SK-N-SH (cell line): ENCODE results near the gene NTM. TPM values are rescaled to one million over a fixed set of nuclear protein-coding genes. Genes with fewer than 3 reads are reported as not detected.

ENCODE experiments used
- CTCF ChIA-PET: fragments of 300-600, 350-600 bp; formaldehyde crosslinking; extraction: SDS; loops from one replicate; lab custom pipeline; 2021; lab: Yijun Ruan, JAX
- POLR2A ChIA-PET: fragments of 350-600 bp; sonication (Branson Sonifier 250); formaldehyde crosslinking; extraction: SDS; loops from one replicate; lab custom pipeline; 2020; ENCODE audit warnings: antibody characterized with exemption, inconsistent platforms; lab: Yijun Ruan, JAX
- DNase-seq: peaks from one replicate; pipeline ENCODE4 v3.0.0; 2012
- H2AFZ ChIP-seq: fragments of 200-600 bp; sonication (generic); 2 replicates; pipeline ENCODE4 v1.8.1; 2016; ENCODE audit warnings: antibody characterized with exemption, mild to moderate bottlenecking, low read depth
- H3F3A ChIP-seq: fragments of 200-600 bp; sonication (generic); replicated peaks from 2 replicates; pipeline ENCODE3; 2016; ENCODE audit warnings: antibody characterized with exemption, mild to moderate bottlenecking; ENCODE audit not compliant: insufficient read depth
- H3K27ac ChIP-seq, 2 experiments: fragments of 200-500 bp in 1 of 2; fragments of 200-600 bp in 1 of 2; sonication (Bioruptor generic) in 1 of 2; sonication (generic), shearing (Covaris generic) in 1 of 2; 2 replicates each; pipeline versions ENCODE4 v1.5.1 to v1.6.1; 2014 to 2016; ENCODE audit warnings: low read depth in 2 of 2, inconsistent platforms in 1 of 2, low read length in 1 of 2, mild to moderate bottlenecking in 1 of 2, mixed read lengths in 1 of 2
- H3K27me3 ChIP-seq: fragments of 200-600 bp; sonication (generic), shearing (Covaris generic); 2 replicates; pipeline ENCODE4 v1.6.1; 2016; ENCODE audit warnings: mixed run types; ENCODE audit not compliant: insufficient read depth
- H3K36me3 ChIP-seq, 2 experiments: fragments of 200-500 bp in 1 of 2; fragments of 200-600 bp in 1 of 2; sonication (Bioruptor generic) in 1 of 2; sonication (generic) in 1 of 2; replicated peaks in 1 of 2; 2 replicates each; pipeline versions ENCODE3 to v1.5.1; 2014 to 2016; ENCODE audit warnings: low read length in 1 of 2, mild to moderate bottlenecking in 1 of 2; ENCODE audit not compliant: insufficient read depth in 2 of 2, control insufficient read depth in 1 of 2
- H3K4me1 ChIP-seq, 2 experiments: fragments of 200-500 bp in 1 of 2; fragments of 200-600 bp in 1 of 2; sonication (Bioruptor generic) in 1 of 2; sonication (generic), shearing (Covaris generic) in 1 of 2; 2 replicates each; pipeline versions ENCODE4 v1.5.1 to v1.6.1; 2014 to 2016; ENCODE audit warnings: low read depth in 1 of 2, low read length in 1 of 2, mixed run types in 1 of 2; ENCODE audit not compliant: insufficient read depth in 2 of 2, control insufficient read depth in 1 of 2
- H3K4me2 ChIP-seq: fragments of 200-600 bp; sonication (generic), shearing (Covaris generic); 2 replicates; pipeline ENCODE4 v1.6.1; 2017; ENCODE audit warnings: mixed run types
- H3K4me3 ChIP-seq, 2 experiments: fragments of 200-500 bp in 1 of 2; fragments of 200-600 bp in 1 of 2; sonication (Bioruptor generic) in 1 of 2; sonication (generic), shearing (Covaris generic) in 1 of 2; 2 replicates each; pipeline versions ENCODE4 v1.5.1 to v1.8.1; 2014 to 2016; ENCODE audit warnings: low read depth in 2 of 2, inconsistent platforms in 1 of 2, low read length in 1 of 2, mild to moderate bottlenecking in 1 of 2, mixed read lengths in 1 of 2, moderate library complexity in 1 of 2
- H3K79me2 ChIP-seq: fragments of 200-600 bp; sonication (generic); 2 replicates; pipeline ENCODE4 v1.8.1; 2017; ENCODE audit warnings: mild to moderate bottlenecking; ENCODE audit not compliant: insufficient read depth
- H3K9ac ChIP-seq: fragments of 200-600 bp; sonication (generic); 2 replicates; pipeline ENCODE4 v1.6.1; 2017; ENCODE audit warnings: mixed run types
- H3K9me2 ChIP-seq: fragments of 200-600 bp; sonication (generic); 2 replicates; pipeline ENCODE4 v1.6.1; 2017; ENCODE audit warnings: mixed run types
- H3K9me3 ChIP-seq: fragments of 200-600 bp; sonication (generic); 2 replicates; pipeline ENCODE4 v1.6.1; 2017; ENCODE audit warnings: mixed run types, mild to moderate bottlenecking, moderate library complexity
- H4K20me1 ChIP-seq: fragments of 200-600 bp; sonication (generic); 2 replicates; pipeline ENCODE4 v1.6.1; 2017; ENCODE audit warnings: mild to moderate bottlenecking, mixed run types; ENCODE audit not compliant: insufficient read depth
- CTCF ChIP-seq: fragments of 200-600 bp; sonication (generic); IDR thresholded peaks from 2 replicates; pipeline ENCODE4 v1.6.1; 2017; ENCODE audit warnings: antibody characterized with exemption, mild to moderate bottlenecking, moderate library complexity
- NFIC ChIP-seq: IDR thresholded peaks from 2 replicates; pipeline ENCODE4 v1.4.0; 2012; ENCODE audit warnings: borderline replicate concordance
- PBX3 ChIP-seq: IDR thresholded peaks from 2 replicates; pipeline ENCODE4; 2012
- RAD21 ChIP-seq: IDR thresholded peaks from 2 replicates; pipeline ENCODE4 v1.6.1; 2012; ENCODE audit warnings: mild to moderate bottlenecking, low read length
- RXRA ChIP-seq: IDR thresholded peaks from 2 replicates; pipeline ENCODE4 v1.4.0; 2012; ENCODE audit warnings: low read depth, mild to moderate bottlenecking, borderline replicate concordance
- SIN3A ChIP-seq: IDR thresholded peaks from 2 replicates; pipeline ENCODE4 v1.6.1; 2012; ENCODE audit warnings: low read depth, mild to moderate bottlenecking, low read length, moderate library complexity, borderline replicate concordance
- SMC3 ChIP-seq: IDR thresholded peaks from 2 replicates; pipeline ENCODE4 v1.6.1; 2012; ENCODE audit warnings: low read depth, low read length, improper control_type of control experiment
- USF1 ChIP-seq: IDR thresholded peaks from 2 replicates; pipeline ENCODE4 v1.4.0; 2012; ENCODE audit warnings: low read depth, borderline replicate concordance
- WGBS: methylation state at CpG from one replicate; pipeline ENCODE4 v1.1.6; 2017; ENCODE audit warnings: low lambda C conversion rate; 5-methylcytosine and 5-hydroxymethylcytosine counted together
- polyA plus RNA-seq, 3 experiments: library from polyadenylated mRNA; depleted of rRNA; stranded (reverse); fragments of >200 nt; gene quantifications; 2 replicates each; pipeline ENCODE4 v1.2.3, GENCODE V29; 2012

The NTM gene
- polyA plus RNA-seq, 1 of the 3 experiments (the other 2 are of a cell fraction) = 20.0 TPM

- H3K4me2 ChIP-seq = no peak overlapping the region
These were observed 743.8 kb downstream of the NTM start for GRCh38 chr11:132114185-132114584.

GRCh38 chr11:132114743-132115142 lies 744.3 kb downstream of the NTM start:
- no peak for DNase-seq
- no peak for TF ChIP-seq SIN3A
- TF ChIP-seq RXRA = no peak
- no peak for TF ChIP-seq CTCF
- TF ChIP-seq PBX3 = no peak
- TF ChIP-seq NFIC = no peak
- 83% methylated on average over 3 of the region's 3 CpGs for WGBS
- POLR2A ChIA-PET = interaction anchor here (0.7 kb wide), 1 partner anchor 289 kb away, joined by 3 read pairs; no protein-coding TSS in a partner anchor
- no peaks in the 10 kb centered on the region for H3K27me3 ChIP-seq
- H2AFZ ChIP-seq = no peak overlapping the region
- peaks cover 20% of the 10 kb centered on the region for H3F3A ChIP-seq
- H3K4me3 ChIP-seq = no peak overlapping the region
- H4K20me1 ChIP-seq = no peaks in the 10 kb centered on the region
- no peak overlapping the region for H3K27ac ChIP-seq
- no peaks in the 10 kb centered on the region for H3K79me2 ChIP-seq
- no peaks in the 10 kb centered on the region for H3K9me2 ChIP-seq
- H3K4me1 ChIP-seq = peaks cover 0 to 22% of the 10 kb centered on the region in 2 experiments; a peak in 1 of 4 replicates
- H3K9me3 ChIP-seq = no peaks in the 10 kb centered on the region
- no peak overlapping the region for H3K4me2 ChIP-seq
- no peaks in the 10 kb centered on the region for H3K36me3 ChIP-seq
- CTCF ChIA-PET = interaction anchor here (0.6 to 4.3 kb wide), 21 partner anchors 10 to 944 kb away, joined by 3 to 19 read pairs (median 4); no protein-coding TSS in a partner anchor
- no peak overlapping the region for H3K9ac ChIP-seq

More at GRCh38 chr11:132114185-132114584, 743.8 kb downstream of the NTM start:
- H3K27ac ChIP-seq = no peak overlapping the region
- peaks cover 20% of the 10 kb centered on the region for H3F3A ChIP-seq
- H3K9ac ChIP-seq = no peak overlapping the region
- no peaks in the 10 kb centered on the region for H3K9me3 ChIP-seq
- H3K4me3 ChIP-seq = no peak overlapping the region
- H3K27me3 ChIP-seq = no peaks in the 10 kb centered on the region
- TF ChIP-seq USF1 = no peak
- peak; percentile 53 for TF ChIP-seq CTCF
- TF ChIP-seq SMC3 = peak; percentile 62
- TF ChIP-seq RAD21 = peak; percentile 70
- TF ChIP-seq, all 33 proteins: peak for 3
- POLR2A ChIA-PET = interaction anchor here (0.7 kb wide), 1 partner anchor 289 kb away, joined by 3 read pairs; no protein-coding TSS in a partner anchor
- CTCF ChIA-PET = interaction anchor here (0.6 to 4.3 kb wide), 24 partner anchors 10 to 1041 kb away, joined by 3 to 19 read pairs (median 4); no protein-coding TSS in a partner anchor
- Histone ChIP-seq H3K79me2 (no peaks in the 10 kb centered on the region), H3K36me3 (no peaks in the 10 kb centered on the region), H3K9me2 (no peaks in the 10 kb centered on the region), H3K4me1 (peaks cover 0 to 22% of the 10 kb centered on the region in 2 experiments; a peak in 1 of 4 replicates), H2AFZ (no peak overlapping the region), H4K20me1 (no peaks in the 10 kb centered on the region)
- DNase-seq = peak; percentile 60
- WGBS = 58% methylated on average over 3 of the region's 3 CpGs
